PFSK-1 (cell line): Measurements from ENCODE around the gene RUNX1.

Experiments
- POLR2AphosphoS5 ChIP-seq: IDR thresholded peaks from 2 replicates; pipeline ENCODE4 v1.6.1; 2012; ENCODE audit warnings: low read depth, mild to moderate bottlenecking, control low read depth, low read length, moderate library complexity
- SIN3A ChIP-seq: IDR thresholded peaks from 2 replicates; pipeline ENCODE4 v1.6.1; 2012; ENCODE audit warnings: mild to moderate bottlenecking, low read length, moderate library complexity, borderline replicate concordance; ENCODE audit not compliant: insufficient read depth
- TF ChIP-seq, protein P1 (sequence below), 2 experiments: IDR thresholded peaks; 2 replicates each; pipeline versions ENCODE4 v1.6.1 to v1.8.0; 2011 to 2012; ENCODE audit warnings: low read depth in 2 of 2, low read length in 2 of 2, control low read depth in 1 of 2, inconsistent platforms in 1 of 2, mild to moderate bottlenecking in 1 of 2, moderate library complexity in 1 of 2; ENCODE audit not compliant: insufficient read depth in 1 of 2

DNA sequence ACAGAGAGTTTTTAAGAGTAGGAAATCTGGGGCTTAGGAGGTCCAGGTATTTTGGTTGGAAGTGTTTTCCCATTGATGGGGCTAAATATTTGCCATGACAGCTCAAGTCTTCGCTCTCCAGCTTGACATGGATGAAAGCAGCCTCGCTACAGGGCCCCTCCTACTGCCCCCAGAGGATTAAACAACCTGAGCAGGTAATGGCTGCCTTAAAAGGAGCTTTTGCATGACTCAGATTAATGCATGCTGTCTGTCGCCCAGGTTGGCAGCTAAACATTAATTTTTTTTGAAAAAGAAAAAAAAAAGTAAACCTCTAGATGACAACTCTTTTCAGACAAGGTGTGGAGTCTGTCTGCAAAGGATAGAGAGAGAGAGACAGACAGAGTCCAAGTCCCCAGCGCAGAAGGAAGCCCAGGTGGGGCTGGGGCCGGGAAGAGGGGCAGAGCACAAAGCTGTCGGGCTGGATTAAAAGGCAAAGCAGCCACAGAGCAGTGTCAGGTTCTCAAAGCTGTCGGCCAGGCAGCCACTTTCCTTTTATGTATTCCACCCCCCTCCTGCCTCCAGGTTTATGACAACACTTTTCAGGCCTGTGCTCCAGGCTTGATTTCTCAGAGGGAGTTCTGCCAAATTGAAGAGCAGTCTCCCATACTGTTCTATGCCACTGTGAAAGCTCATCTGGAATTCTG is 252.4 kb downstream of the RUNX1 start:
- no peak for TF ChIP-seq SIN3A
- TF ChIP-seq, protein P1, sequence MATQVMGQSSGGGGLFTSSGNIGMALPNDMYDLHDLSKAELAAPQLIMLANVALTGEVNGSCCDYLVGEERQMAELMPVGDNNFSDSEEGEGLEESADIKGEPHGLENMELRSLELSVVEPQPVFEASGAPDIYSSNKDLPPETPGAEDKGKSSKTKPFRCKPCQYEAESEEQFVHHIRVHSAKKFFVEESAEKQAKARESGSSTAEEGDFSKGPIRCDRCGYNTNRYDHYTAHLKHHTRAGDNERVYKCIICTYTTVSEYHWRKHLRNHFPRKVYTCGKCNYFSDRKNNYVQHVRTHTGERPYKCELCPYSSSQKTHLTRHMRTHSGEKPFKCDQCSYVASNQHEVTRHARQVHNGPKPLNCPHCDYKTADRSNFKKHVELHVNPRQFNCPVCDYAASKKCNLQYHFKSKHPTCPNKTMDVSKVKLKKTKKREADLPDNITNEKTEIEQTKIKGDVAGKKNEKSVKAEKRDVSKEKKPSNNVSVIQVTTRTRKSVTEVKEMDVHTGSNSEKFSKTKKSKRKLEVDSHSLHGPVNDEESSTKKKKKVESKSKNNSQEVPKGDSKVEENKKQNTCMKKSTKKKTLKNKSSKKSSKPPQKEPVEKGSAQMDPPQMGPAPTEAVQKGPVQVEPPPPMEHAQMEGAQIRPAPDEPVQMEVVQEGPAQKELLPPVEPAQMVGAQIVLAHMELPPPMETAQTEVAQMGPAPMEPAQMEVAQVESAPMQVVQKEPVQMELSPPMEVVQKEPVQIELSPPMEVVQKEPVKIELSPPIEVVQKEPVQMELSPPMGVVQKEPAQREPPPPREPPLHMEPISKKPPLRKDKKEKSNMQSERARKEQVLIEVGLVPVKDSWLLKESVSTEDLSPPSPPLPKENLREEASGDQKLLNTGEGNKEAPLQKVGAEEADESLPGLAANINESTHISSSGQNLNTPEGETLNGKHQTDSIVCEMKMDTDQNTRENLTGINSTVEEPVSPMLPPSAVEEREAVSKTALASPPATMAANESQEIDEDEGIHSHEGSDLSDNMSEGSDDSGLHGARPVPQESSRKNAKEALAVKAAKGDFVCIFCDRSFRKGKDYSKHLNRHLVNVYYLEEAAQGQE (IDR thresholded peaks at IDR 0.05; ENCODE audit: insufficient read depth in 1 of 2, low read depth in 2 of 2, low read length in 2 of 2) = no peak
- TF ChIP-seq POLR2AphosphoS5 = no peak
